Measurements from ENCODE around the gene PKP4. TPM values are rescaled to one million over a fixed set of nuclear protein-coding genes. Genes with fewer than 3 reads are reported as not detected.

Gene PKP4
- total RNA-seq, 1 experiment from 2014 or later: 59.1 TPM

- Histone ChIP-seq H3K27ac (no peak overlapping the region), H3K9me3 (ENCODE audit: insufficient read depth, low read depth) (no peaks in the 10 kb centered on the region), H3K4me3 (no peak overlapping the region), H3F3A (ENCODE audit: insufficient read depth, low read depth) (peaks cover 26% of the 10 kb centered on the region), H3K27me3 (ENCODE audit: insufficient read depth, low read depth) (no peaks in the 10 kb centered on the region), H3K79me2 (ENCODE audit: low read depth) (no peaks in the 10 kb centered on the region), H3K4me2 (no peak overlapping the region), H3K9me2 (ENCODE audit: insufficient read depth) (no peaks in the 10 kb centered on the region), H2AFZ (no peak overlapping the region), H4K20me1 (ENCODE audit: insufficient read depth) (no peaks in the 10 kb centered on the region), H3K4me1 (replicated peaks; ENCODE audit: insufficient read depth) (peaks cover 38% of the 10 kb centered on the region), H3K36me3 (ENCODE audit: low read depth) (no peaks in the 10 kb centered on the region)
- CTCF ChIA-PET: no interaction called here
- TF ChIP-seq EZH2 (IDR thresholded peaks at IDR 0.05; ENCODE audit: low read depth) (no peak), CTCF (conservative IDR thresholded peaks at IDR 0.05) (no peak)
- no TSS peak for BruUV-seq (replicated peaks)
- intact Hi-C loops (cut with micrococcal nuclease; ENCODE audit: unreplicated experiment): loop anchor here (10.0 kb wide), 1 partner anchor 272 kb away; the partner anchor contains the start of genes CCDC148 and PKP4
- POLR2A ChIA-PET (ENCODE audit: unreplicated experiment): interaction anchor here (0.7 kb wide), 1 partner anchor 67 kb away, joined by 6 read pairs; no protein-coding TSS in a partner anchor
- no peak for DNase-seq
Measured at GRCh38 chr2:158726911-158727592, 270.3 kb downstream of the PKP4 start.

- Histone ChIP-seq H3K4me1 (replicated peaks; ENCODE audit: insufficient read depth) (peaks cover 25% of the 10 kb centered on the region), H2AFZ (no peak overlapping the region), H3K79me2 (ENCODE audit: low read depth) (no peaks in the 10 kb centered on the region), H3F3A (ENCODE audit: insufficient read depth, low read depth) (peaks cover 13% of the 10 kb centered on the region), H4K20me1 (ENCODE audit: insufficient read depth) (no peaks in the 10 kb centered on the region), H3K27me3 (ENCODE audit: insufficient read depth, low read depth) (no peaks in the 10 kb centered on the region), H3K4me2 (no peak overlapping the region), H3K9me3 (ENCODE audit: insufficient read depth, low read depth) (no peaks in the 10 kb centered on the region), H3K27ac (no peak overlapping the region), H3K9me2 (ENCODE audit: insufficient read depth) (no peaks in the 10 kb centered on the region), H3K36me3 (ENCODE audit: low read depth) (no peaks in the 10 kb centered on the region), H3K4me3 (no peak overlapping the region)
- CTCF ChIA-PET: no interaction called here
- no TSS peak for BruUV-seq (replicated peaks)
- no peak for DNase-seq
- TF ChIP-seq EZH2 (IDR thresholded peaks at IDR 0.05; ENCODE audit: low read depth) (no peak), CTCF (conservative IDR thresholded peaks at IDR 0.05) (no peak)
- POLR2A ChIA-PET (ENCODE audit: unreplicated experiment): no interaction called here
- intact Hi-C loops (cut with micrococcal nuclease; ENCODE audit: unreplicated experiment): loop anchor here (10.0 kb wide), 1 partner anchor 274 kb away; the partner anchor contains the start of genes CCDC148 and PKP4
Measured at GRCh38 chr2:158728422-158728821, 271.7 kb downstream of the PKP4 start.

DNA sequence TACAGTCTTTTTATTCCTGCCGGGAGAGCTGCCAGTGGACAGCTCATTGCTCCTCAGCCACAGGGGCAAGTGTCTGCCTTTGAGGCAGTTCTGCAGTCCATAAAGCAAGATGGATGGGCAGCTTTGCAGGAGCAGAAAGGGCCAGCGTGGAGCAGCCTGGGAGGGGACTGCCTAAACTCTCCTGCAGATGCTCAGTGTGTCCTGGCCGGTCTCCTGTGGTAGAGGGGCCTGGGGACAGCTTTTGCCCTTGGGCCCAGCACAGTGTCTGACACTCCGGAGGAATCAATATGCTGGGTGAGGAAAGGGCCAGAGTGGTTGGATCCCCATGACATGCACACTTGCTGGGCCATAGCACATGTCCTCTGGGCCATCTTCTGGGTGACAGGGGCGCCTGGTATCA, 272.7 kb downstream of the PKP4 start:
- no peak for DNase-seq
- TF ChIP-seq EZH2 (IDR thresholded peaks at IDR 0.05; ENCODE audit: low read depth) (no peak), CTCF (conservative IDR thresholded peaks at IDR 0.05) (no peak)
- ChIA-PET CTCF (no interaction called here), POLR2A (ENCODE audit: unreplicated experiment) (no interaction called here)
- Histone ChIP-seq H3K4me1 (replicated peaks; ENCODE audit: insufficient read depth) (peaks cover 25% of the 10 kb centered on the region), H3F3A (ENCODE audit: insufficient read depth, low read depth) (peaks cover 2% of the 10 kb centered on the region; the same call in 1 of the 2 replicates), H2AFZ (no peak overlapping the region), H3K27me3 (ENCODE audit: insufficient read depth, low read depth) (no peaks in the 10 kb centered on the region), H3K27ac (no peak overlapping the region), H3K79me2 (ENCODE audit: low read depth) (no peaks in the 10 kb centered on the region), H3K36me3 (ENCODE audit: low read depth) (no peaks in the 10 kb centered on the region), H4K20me1 (ENCODE audit: insufficient read depth) (no peaks in the 10 kb centered on the region), H3K9me2 (ENCODE audit: insufficient read depth) (no peaks in the 10 kb centered on the region), H3K4me2 (no peak overlapping the region), H3K9me3 (ENCODE audit: insufficient read depth, low read depth) (no peaks in the 10 kb centered on the region), H3K4me3 (no peak overlapping the region)
- intact Hi-C loops (cut with micrococcal nuclease; ENCODE audit: unreplicated experiment): loop anchor here (10.0 kb wide), 1 partner anchor 275 kb away; the partner anchor contains the start of genes CCDC148 and PKP4
- no TSS peak for BruUV-seq (replicated peaks)

Data from PC-9 (cell line).